NCI-H524 treated with DMSO at 0.1 percent for 48 hours (cell line): ENCODE measurements around the gene IGFN1.

Source experiments
- DNase-seq: peaks from one replicate; lab custom pipeline; 2025; lab: John Stamatoyannopoulos, UW

IGFN1 gene

DNA sequence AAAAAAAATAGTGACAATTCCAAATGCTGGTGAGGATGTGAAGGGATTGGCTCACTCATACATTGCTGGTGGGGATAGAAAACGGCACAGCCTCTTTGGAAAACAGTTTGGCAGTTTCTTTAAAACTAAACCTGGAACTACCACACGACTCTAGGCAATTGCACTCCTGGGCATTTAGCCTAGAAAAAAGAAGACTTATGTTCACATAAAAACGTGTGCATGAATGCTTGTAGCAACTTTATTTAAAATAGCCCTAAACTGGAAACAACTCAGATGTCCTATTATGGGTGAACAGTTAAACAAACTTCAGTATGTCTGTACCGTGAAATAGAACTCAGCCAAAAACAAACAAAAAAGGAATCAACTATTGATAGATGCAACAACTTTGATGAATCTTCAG, 26.9 kb upstream of the IGFN1 start:
- DNase-seq, result no peak

- DNase-seq, result no peak
Measured at GRCh38 chr1:201164645-201165044, 26.0 kb upstream of the IGFN1 start.

GRCh38 chr1:201167041-201167991, 23.3 kb upstream of the IGFN1 start:
- DNase-seq, result no peak

DNA sequence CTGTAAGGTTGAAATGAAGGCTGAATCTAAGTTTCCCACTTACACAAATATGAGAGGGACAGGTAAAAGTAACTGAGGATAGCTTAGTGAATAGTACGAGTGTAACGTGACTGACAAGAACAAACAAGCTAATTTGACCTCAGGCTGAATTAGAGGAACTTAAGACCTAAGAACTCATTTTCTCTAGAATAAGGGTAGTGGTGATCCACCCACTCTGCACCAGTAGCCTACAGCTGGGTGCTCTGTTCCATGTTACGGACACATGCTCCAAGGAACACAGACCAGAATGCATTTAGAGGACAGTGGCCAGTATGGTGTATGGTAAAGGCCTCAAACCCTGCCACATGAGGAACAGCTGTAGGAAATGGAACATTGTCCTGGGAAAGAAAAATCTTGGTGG, 21.4 kb upstream of the IGFN1 start:
- DNase-seq, result no peak

DNA sequence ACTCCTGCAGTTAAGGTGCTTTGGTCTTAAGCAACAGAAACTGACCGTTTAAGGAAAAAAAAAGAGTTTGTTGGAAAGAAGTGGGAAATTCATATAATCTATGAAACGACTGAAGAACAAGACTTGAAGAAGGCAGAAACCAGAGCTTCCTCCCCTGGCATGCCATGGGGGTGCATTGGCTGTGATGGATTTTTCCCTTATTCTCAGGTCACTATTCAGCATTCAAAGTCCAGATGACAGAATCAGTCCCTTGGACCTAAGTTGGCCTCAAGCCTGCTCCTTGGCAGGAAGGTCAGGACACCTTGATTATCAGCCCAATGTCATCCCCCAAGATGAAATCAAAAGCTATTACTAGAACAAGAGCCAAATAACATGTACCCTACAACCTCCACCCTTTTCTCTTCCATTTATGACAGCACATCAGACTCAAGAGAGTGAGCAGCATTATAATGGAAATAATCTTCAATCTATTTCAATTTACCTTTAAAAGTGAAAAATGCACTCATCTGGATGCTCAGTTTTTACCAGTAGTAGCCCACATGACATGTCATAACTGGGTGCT, 20.6 kb upstream of the IGFN1 start:
- no peak for DNase-seq

DNA sequence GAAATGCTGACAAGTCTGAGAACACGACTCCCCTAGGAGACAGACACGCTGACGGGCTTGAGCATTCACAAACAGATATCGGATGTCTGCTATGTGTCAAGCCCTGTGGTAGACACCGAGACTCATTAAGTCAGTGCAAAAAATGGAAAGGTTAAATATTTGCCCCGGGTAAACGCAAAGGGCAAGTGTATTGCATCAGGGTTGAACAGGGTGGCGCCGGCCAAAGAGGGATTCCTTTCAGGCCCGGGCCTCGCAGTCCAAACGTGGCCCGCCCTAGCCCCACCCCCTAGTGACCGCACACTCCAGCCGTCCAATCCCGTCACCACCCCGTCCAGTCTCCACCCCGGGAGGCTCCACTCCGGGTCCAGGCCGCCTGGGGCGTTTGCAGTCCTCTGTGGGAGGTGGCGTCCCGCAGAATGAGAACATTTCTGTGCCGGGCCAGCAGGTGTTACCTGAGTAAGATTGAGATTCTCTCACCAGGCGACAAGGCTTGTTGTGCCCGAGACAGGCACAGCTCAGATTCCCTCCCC, 20.0 kb upstream of the IGFN1 start:
- DNase-seq, result peak; percentile 50

- DNase-seq, result peak; percentile 46
Measured at GRCh38 chr1:201171063-201172036, 19.3 kb upstream of the IGFN1 start.

- no peak for DNase-seq
Measured at GRCh38 chr1:201172326-201172725, 18.3 kb upstream of the IGFN1 start.

DNA sequence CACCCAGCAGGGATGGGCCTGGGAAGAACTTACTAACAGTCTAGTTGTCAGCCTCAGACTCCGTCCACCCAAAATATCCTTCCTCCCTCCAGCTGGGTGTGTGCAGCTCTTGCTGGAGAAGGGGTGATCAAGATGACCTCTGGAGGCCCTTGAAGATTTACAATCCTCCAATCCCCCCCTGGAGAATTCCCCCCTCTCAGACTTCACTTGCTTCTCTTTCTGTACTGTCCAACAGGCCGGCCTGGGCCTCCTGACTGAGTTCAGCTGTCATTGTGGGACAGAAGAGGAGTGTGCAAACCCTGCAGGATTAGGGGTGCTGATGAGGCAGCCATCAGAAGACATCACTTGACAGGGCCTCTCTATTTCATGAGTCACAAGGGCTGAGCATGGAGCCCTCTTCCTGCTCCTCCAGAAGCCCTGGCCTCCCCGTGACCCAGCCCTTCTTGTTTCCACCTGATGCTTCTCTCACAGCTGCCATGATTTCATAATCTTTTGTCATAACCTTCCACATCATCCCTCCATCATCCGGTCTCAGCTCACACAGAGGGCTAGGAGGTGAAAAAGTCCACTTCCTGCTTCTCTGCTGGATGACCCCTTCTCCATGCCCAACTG, 17.5 kb upstream of the IGFN1 start:
- no peak for DNase-seq

- no peak for DNase-seq
Measured at GRCh38 chr1:201173736-201174135, 16.9 kb upstream of the IGFN1 start.

GRCh38 chr1:201175820-201176500, 14.7 kb upstream of the IGFN1 start:
- no peak for DNase-seq

DNA sequence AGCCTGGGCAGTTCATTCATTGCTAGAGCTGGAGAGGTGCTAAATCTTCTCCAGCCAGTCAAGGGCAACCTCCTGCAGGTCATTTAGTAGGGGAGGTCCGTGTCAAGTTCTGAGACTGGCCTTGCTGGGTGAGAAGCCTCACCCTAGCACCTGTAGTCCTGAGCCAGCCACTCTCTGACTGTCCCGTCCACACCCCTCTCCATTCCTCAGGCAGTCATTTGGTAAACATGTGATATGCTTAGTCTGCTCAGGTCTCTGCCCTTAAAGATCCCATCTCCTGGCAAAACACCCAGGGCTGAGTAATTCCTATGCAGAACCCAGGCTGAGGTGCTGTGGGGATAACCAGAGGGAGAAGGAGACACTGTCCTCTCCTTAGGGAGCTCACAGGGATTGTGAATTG, 13.7 kb upstream of the IGFN1 start:
- no peak for DNase-seq

GRCh38 chr1:201178718-201179117, 11.9 kb upstream of the IGFN1 start:
- DNase-seq, result no peak

- no peak for DNase-seq
Measured at GRCh38 chr1:201180141-201180540, 10.5 kb upstream of the IGFN1 start.

DNA sequence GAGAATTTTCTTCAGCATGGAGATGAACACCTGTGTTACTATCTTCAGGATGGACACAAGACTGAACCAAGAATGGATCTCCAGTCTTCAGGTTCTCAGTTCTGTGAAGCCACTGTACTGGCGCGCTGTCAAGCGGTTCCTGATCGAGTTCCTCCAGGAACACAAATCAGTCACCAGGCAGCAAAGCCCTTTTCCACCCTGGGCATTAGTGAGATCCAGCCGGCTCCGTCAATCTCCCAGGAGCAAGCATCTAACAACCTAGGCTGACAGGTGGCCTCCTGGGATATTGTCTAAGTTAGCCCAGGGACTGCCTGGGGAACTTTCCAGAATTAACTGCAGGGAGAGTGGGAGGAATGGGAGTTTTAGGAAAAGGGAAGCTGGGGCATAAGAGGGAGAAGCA, 9.7 kb upstream of the IGFN1 start:
- DNase-seq, result no peak

GRCh38 chr1:201181323-201181722, 9.3 kb upstream of the IGFN1 start:
- DNase-seq, result no peak

DNA sequence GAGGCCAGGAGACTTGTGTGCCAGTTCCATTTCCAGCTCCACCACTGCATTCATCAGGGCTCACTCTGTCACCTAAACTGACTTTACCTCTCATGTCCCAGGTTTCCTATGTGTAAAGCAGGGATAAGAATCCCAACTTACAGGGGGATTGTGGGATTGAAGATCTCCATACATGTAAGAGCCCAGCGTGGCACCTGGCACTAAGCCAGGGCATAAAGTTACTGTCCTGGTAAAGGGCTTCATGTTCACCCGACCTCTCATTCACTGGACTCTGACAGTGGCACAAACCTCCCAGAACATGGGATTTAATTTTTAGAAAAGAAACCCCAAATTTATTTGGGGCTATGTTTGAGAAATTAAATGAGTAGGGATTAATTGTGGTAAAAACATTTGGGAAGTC, 8.9 kb upstream of the IGFN1 start:
- DNase-seq, result no peak

- no peak for DNase-seq
Measured at GRCh38 chr1:201183209-201183608, 7.4 kb upstream of the IGFN1 start.

- DNase-seq, result no peak
Measured at GRCh38 chr1:201183753-201184152, 6.9 kb upstream of the IGFN1 start.

- no peak for DNase-seq
Measured at GRCh38 chr1:201184307-201185122, 6.1 kb upstream of the IGFN1 start.
